ENCODE measurements around the gene CADM1. TPM values are rescaled to one million over a fixed set of nuclear protein-coding genes. Genes with fewer than 3 reads are reported as not detected.

CADM1 gene
- total and polyA plus RNA-seq, 2 donors (not counting 3 experiments of a cell fraction or from before 2014, with no cell fraction given): 0.52 to 2.6 TPM

GRCh38 chr11:115314330-115314920, 189.8 kb downstream of the CADM1 start:
- no peak overlapping the region for H2AFZ ChIP-seq (ENCODE audit: low read depth, low read length)
- TF ChIP-seq, protein P1, sequence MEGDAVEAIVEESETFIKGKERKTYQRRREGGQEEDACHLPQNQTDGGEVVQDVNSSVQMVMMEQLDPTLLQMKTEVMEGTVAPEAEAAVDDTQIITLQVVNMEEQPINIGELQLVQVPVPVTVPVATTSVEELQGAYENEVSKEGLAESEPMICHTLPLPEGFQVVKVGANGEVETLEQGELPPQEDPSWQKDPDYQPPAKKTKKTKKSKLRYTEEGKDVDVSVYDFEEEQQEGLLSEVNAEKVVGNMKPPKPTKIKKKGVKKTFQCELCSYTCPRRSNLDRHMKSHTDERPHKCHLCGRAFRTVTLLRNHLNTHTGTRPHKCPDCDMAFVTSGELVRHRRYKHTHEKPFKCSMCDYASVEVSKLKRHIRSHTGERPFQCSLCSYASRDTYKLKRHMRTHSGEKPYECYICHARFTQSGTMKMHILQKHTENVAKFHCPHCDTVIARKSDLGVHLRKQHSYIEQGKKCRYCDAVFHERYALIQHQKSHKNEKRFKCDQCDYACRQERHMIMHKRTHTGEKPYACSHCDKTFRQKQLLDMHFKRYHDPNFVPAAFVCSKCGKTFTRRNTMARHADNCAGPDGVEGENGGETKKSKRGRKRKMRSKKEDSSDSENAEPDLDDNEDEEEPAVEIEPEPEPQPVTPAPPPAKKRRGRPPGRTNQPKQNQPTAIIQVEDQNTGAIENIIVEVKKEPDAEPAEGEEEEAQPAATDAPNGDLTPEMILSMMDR (IDR thresholded peaks at IDR 0.05; ENCODE audit: extremely low read depth in 1 of 2, insufficient read depth in 1 of 2, low read depth in 1 of 2, low read length in 2 of 2): no peak
- TF ChIP-seq POLR2AphosphoS5 (IDR thresholded peaks at IDR 0.05; ENCODE audit: insufficient read depth, low read depth, low read length) (no peak), JUN (IDR thresholded peaks at IDR 0.05; ENCODE audit: borderline replicate concordance, insufficient read depth, insufficient read length, low read depth) (no peak), EZH2 (IDR thresholded peaks at IDR 0.05; ENCODE audit: borderline replicate concordance, low read depth, low read length, severe bottlenecking) (no peak), MAX (IDR thresholded peaks at IDR 0.05; ENCODE audit: insufficient read depth, insufficient read length) (no peak), FOS (IDR thresholded peaks at IDR 0.05; ENCODE audit: borderline replicate concordance, insufficient read depth, low read length) (no peak), MYC (IDR thresholded peaks at IDR 0.05; ENCODE audit: low read depth, low read length) (no peak), POLR2A (IDR thresholded peaks at IDR 0.05; ENCODE audit: low read depth, low read length) (no peak)
- CTCF ChIA-PET: no interaction called here
- FAIRE-seq (no peak), DNase-seq (ENCODE audit: low read depth, low spot score) (no peak)
- intact Hi-C loops (cut with micrococcal nuclease): no loop called here
- no peaks in the 10 kb centered on the region for H3K4me1 ChIP-seq (ENCODE audit: control insufficient read depth, extremely low read depth, insufficient read depth, low read length)
- H3K36me3 ChIP-seq (ENCODE audit: control insufficient read depth in 2 of 2, extremely low read depth in 1 of 2, insufficient read depth in 2 of 2, low read length in 2 of 2): no peaks in the 10 kb centered on the region
- no peaks in the 10 kb centered on the region for H3K79me2 ChIP-seq (ENCODE audit: control insufficient read depth, insufficient read depth, low read length)
- no TSS peak for BruUV-seq (replicated peaks)
- no peaks in the 10 kb centered on the region for H3K9me3 ChIP-seq (replicated peaks; ENCODE audit: control insufficient read depth, insufficient read depth, low read length)
- no peak overlapping the region for H3K27ac ChIP-seq (ENCODE audit: insufficient read depth, low read depth, low read length)
- dilution Hi-C loops (cut with MboI; ENCODE audit: extremely low pct_ligation_motif_present, low sequenced_read_pairs): no loop called here
- H3K9ac ChIP-seq (replicated peaks; ENCODE audit: extremely low read depth, insufficient read depth, low read length): no peak overlapping the region
- no peaks in the 10 kb centered on the region for H4K20me1 ChIP-seq (replicated peaks; ENCODE audit: control insufficient read depth, extremely low read depth, insufficient read depth, low read length)
- H3K4me3 ChIP-seq (replicated peaks in 1 of 3; ENCODE audit: insufficient read depth in 1 of 3, low read depth in 1 of 3, low read length in 3 of 3): no peak overlapping the region
- H3K27me3 ChIP-seq (ENCODE audit: control insufficient read depth in 2 of 2, insufficient read depth in 2 of 2, low read length in 2 of 2): no peaks in the 10 kb centered on the region
- H3K4me2 ChIP-seq (ENCODE audit: insufficient read depth, low read length): no peak overlapping the region
- POLR2A ChIA-PET: no interaction called here
- no peaks in the 10 kb centered on the region for H3K9me1 ChIP-seq (replicated peaks; ENCODE audit: control insufficient read depth, extremely low read depth, insufficient read depth, low read length)
